AG09319 (cell line): ENCODE results near the gene SLIRP.
A peak's percentile ranks its signal among the peaks of the same experiment; 100 is the strongest.

Experiments
- DNase-seq: peaks from one replicate; pipeline ENCODE4 v3.0.0-alpha.2; 2010; ENCODE audit warnings: low read depth; ENCODE audit errors: extremely low read depth
- TF ChIP-seq, protein P1 (sequence below): IDR thresholded peaks from 2 replicates; pipeline ENCODE4 v1.5.1; 2011; ENCODE audit warnings: low read depth, mild to moderate bottlenecking, inconsistent platforms, low read length, moderate library complexity

The SLIRP gene

DNA sequence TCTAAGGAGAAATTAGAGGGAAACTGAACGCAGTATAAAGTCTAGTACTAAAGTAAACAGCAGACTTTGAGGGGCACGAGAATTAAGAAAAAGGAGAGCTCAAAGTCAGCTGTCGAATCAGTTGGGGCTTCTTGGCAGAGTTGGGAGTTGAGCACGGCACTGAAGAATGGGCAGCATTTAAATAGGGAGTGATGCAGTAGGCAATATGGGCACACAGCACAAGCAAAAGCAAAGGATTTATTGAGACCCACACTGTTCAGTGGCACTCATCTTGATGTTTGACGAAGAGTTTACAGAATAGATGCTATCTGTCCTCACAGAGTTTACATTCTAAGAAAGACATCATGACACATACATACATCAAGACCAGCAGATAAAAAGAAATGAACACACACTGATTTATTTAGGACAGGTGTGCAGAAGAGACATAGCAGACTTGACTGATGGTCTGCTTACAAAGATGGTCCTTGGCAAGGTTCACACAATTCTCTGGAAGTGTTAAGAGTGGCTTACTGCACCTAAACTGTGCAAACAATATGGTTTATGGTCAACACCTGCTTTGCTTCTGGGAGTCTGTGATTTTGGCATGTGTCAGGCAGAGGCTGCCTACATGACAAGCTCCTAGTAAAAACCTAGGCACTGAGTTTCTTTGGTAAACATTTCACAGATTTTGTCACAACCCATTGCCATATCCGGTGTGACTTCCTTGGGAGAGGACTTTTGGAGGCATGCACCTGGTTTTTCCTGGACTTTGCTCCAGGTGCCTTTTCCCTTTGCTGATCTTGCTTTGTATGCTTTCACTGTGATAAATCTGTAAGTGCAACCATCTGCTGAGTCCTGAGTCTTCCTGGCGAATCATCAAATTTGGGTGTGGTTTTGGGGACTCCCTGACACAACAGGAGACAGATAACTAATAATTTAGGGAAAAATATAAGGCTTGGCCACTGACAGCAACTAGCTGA lies 26.4 kb upstream of the SLIRP start:
- TF ChIP-seq, protein P1, sequence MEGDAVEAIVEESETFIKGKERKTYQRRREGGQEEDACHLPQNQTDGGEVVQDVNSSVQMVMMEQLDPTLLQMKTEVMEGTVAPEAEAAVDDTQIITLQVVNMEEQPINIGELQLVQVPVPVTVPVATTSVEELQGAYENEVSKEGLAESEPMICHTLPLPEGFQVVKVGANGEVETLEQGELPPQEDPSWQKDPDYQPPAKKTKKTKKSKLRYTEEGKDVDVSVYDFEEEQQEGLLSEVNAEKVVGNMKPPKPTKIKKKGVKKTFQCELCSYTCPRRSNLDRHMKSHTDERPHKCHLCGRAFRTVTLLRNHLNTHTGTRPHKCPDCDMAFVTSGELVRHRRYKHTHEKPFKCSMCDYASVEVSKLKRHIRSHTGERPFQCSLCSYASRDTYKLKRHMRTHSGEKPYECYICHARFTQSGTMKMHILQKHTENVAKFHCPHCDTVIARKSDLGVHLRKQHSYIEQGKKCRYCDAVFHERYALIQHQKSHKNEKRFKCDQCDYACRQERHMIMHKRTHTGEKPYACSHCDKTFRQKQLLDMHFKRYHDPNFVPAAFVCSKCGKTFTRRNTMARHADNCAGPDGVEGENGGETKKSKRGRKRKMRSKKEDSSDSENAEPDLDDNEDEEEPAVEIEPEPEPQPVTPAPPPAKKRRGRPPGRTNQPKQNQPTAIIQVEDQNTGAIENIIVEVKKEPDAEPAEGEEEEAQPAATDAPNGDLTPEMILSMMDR, result no peak
- DNase-seq, result no peak

DNA sequence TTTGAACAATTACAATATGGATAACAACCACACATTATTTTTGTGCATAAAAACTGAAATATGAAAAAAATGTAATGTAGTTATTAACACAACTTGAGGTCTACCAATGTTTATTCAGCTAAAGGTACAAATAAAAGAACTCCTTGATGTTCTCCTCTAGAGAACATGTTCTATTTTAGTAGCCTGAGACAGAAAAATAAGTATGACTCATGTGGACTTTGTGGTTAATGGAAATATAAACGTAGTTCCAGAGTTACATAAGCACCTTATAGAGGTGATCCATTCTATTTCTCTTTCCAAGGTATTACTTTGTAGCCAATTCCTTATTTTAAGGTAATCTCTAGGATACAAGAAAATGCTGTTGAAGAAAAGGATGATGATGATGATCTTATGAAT lies 25.7 kb upstream of the SLIRP start:
- DNase-seq, result no peak
- TF ChIP-seq, protein P1, result no peak

DNA sequence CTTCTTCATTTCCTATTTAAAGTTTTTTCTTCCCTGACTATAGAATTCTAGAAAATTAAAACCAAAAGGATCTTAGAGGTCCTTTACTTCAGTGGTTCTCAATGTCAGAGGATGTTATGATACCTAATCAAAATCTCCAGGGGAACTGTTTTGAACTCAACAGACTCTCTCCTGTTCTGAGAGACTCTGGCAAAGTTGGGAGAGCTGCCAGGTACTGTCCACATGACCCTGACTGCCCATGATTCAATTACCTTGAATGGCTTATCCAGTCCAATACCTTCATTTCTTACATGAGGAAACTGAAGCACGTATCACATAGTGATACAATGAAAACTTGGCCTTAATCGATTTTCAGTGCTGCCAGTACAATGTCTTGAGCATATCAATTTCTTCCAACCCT lies 16.6 kb upstream of the SLIRP start:
- TF ChIP-seq, protein P1, result no peak
- no peak for DNase-seq

GRCh38 chr14:77707355-77707723 lies 564 bp upstream of the SLIRP start:
- TF ChIP-seq, protein P1, result peak; percentile 55
- DNase-seq, result no peak

DNA sequence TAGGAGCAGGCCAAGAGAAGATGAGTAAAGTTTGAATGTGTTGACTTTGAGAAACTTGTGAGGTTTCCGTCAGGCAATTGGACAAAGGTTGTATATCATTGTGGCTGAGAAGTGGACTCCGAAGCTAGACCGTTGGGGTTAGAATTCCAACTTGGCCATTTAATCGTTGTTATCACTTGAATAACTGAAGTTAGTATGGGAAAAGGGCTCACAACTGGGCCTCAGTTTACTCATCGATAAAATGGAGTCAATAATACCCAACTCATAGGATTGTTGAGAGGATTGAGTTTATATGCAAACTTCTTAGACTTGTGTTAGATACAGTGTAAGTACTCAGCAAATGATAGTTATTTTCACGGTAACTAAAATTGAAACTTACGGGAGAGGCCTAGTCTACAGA lies 846 bp downstream of the SLIRP start:
- TF ChIP-seq, protein P1, result no peak
- no peak for DNase-seq

- TF ChIP-seq, protein P1, result no peak
- DNase-seq, result no peak
Measured at GRCh38 chr14:77709412-77709811, 1.5 kb downstream of the SLIRP start.

GRCh38 chr14:77710364-77710763 lies 2.5 kb downstream of the SLIRP start:
- TF ChIP-seq, protein P1, result no peak
- DNase-seq, result no peak
